SU-DHL-6 (cell line): Measurements from ENCODE around the gene SNED1.

Source experiments
- EZH2phosphoT487 ChIP-seq: fragments of 200-600 bp; sonication (generic), shearing (Covaris generic); conservative IDR thresholded peaks from 2 replicates; pipeline ENCODE4 v1.6.1; 2018; ENCODE audit warnings: mild to moderate bottlenecking, antibody characterized with exemption, low read length, moderate library complexity, mixed read lengths
- TF ChIP-seq, protein P1 (sequence below): fragments of 200-600 bp; sonication (generic); IDR thresholded peaks from one replicate; pipeline ENCODE4 v1.5.1; 2017; ENCODE audit warnings: antibody characterized with exemption, mild to moderate bottlenecking, low read length, moderate library complexity; ENCODE audit not compliant: insufficient read depth, poor library complexity, severe bottlenecking

DNA sequence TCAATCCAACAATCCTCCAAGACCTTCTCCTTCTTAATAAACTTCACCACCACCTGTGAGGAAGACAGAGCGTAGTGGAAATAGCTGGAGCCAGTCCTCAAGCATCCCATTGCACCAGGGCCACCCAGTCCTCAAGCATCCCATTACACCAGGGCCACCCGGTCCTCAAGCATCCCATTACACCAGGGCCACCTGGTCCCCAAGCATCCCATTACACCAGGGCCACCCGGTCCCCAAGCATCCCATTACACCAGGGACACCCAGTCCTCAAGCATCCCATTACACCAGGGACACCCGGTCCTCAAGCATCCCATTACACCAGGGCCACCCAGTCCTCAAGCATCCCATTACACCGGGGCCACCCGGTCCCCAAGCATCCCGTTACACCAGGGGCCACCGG lies 116.9 kb downstream of the SNED1 start:
- TF ChIP-seq, protein P1, sequence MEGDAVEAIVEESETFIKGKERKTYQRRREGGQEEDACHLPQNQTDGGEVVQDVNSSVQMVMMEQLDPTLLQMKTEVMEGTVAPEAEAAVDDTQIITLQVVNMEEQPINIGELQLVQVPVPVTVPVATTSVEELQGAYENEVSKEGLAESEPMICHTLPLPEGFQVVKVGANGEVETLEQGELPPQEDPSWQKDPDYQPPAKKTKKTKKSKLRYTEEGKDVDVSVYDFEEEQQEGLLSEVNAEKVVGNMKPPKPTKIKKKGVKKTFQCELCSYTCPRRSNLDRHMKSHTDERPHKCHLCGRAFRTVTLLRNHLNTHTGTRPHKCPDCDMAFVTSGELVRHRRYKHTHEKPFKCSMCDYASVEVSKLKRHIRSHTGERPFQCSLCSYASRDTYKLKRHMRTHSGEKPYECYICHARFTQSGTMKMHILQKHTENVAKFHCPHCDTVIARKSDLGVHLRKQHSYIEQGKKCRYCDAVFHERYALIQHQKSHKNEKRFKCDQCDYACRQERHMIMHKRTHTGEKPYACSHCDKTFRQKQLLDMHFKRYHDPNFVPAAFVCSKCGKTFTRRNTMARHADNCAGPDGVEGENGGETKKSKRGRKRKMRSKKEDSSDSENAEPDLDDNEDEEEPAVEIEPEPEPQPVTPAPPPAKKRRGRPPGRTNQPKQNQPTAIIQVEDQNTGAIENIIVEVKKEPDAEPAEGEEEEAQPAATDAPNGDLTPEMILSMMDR: no peak
- TF ChIP-seq EZH2phosphoT487: no peak
